Adrenal gland (tissue), 5 donors: ENCODE measurements around the gene SYT2.
"Not testable (repeated sequence)": the region's sequence is repeated elsewhere in the genome, so short reads cannot be mapped to it uniquely, and the experiment has no call there.

Experiments used
- POLR2A ChIP-seq, 2 donors: fragments of 450-650 bp; IDR thresholded peaks; one replicate each; pipeline ENCODE4 v1.6.1; 2017; ENCODE audit warnings: antibody characterized with exemption in 2 of 2, mild to moderate bottlenecking in 2 of 2, moderate library complexity in 1 of 2
- TF ChIP-seq, protein P1 (sequence below), 6 experiments: fragments of 450-650 bp in 4 of 6; fragments of 200-600 bp in 2 of 6; sonication (generic) in 1 of 6; IDR thresholded peaks; 1 replicate in 5 of 6; 2 replicates in 1 of 6; pipeline versions ENCODE4 v1.5.1 to v1.8.0; 2016 to 2021; ENCODE audit warnings: antibody characterized with exemption in 6 of 6, mild to moderate bottlenecking in 2 of 6, moderate library complexity in 1 of 6
- donor health status: DM: no; HTN: no; CAD: no.

DNA sequence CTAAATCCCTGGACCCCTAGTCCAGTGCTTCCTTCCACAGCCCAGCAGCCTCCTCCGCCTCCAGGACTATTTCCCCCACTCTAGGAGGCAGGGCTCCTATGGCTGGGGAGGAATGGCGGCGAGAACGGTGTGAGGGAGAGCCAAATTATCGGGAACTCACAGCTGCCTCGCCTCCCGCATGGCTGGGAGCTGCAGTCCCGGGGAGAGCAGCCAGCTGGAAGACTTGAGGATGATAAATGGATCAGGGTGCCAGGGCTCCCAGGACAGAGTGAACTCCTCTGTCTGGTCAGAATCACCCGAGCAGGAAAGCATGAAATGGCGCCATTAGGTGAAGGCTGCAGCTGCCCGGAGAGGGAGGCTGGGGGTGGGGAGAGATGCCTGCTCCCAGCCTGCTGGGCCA, 91.2 kb downstream of the SYT2 start:
- TF ChIP-seq, protein P1, sequence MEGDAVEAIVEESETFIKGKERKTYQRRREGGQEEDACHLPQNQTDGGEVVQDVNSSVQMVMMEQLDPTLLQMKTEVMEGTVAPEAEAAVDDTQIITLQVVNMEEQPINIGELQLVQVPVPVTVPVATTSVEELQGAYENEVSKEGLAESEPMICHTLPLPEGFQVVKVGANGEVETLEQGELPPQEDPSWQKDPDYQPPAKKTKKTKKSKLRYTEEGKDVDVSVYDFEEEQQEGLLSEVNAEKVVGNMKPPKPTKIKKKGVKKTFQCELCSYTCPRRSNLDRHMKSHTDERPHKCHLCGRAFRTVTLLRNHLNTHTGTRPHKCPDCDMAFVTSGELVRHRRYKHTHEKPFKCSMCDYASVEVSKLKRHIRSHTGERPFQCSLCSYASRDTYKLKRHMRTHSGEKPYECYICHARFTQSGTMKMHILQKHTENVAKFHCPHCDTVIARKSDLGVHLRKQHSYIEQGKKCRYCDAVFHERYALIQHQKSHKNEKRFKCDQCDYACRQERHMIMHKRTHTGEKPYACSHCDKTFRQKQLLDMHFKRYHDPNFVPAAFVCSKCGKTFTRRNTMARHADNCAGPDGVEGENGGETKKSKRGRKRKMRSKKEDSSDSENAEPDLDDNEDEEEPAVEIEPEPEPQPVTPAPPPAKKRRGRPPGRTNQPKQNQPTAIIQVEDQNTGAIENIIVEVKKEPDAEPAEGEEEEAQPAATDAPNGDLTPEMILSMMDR (IDR thresholded peaks at IDR 0.05) = not testable (repeated sequence)
- not testable (repeated sequence) for TF ChIP-seq POLR2A (IDR thresholded peaks at IDR 0.05)
